NT2/D1 (cell line): ENCODE data around the gene TUSC2.
"Not testable (repeated sequence)": the region's sequence is repeated elsewhere in the genome, so short reads cannot be mapped to it uniquely, and the experiment has no call there.

Source experiments
- DNase-seq: peaks from one replicate; pipeline ENCODE4 v3.0.0-alpha.2; 2011; ENCODE audit warnings: low read depth, low spot score
- H3K27me3 ChIP-seq: 2 replicates; pipeline ENCODE4 v1.6.0; 2011; ENCODE audit warnings: mild to moderate bottlenecking; ENCODE audit not compliant: insufficient read length, insufficient read depth
- H3K36me3 ChIP-seq: 2 replicates; pipeline ENCODE4 v1.6.1; 2011; ENCODE audit warnings: mild to moderate bottlenecking, low read length, mixed read lengths; ENCODE audit not compliant: insufficient read depth, insufficient read length
- H3K4me1 ChIP-seq: 2 replicates; pipeline ENCODE4 v1.5.1; 2011; ENCODE audit not compliant: insufficient read depth, insufficient read length
- H3K4me3 ChIP-seq: 2 replicates; pipeline ENCODE4 v1.5.1; 2011; ENCODE audit warnings: low read depth; ENCODE audit not compliant: insufficient read length
- H3K9ac ChIP-seq: 2 replicates; pipeline ENCODE4 v1.6.0; 2011; ENCODE audit warnings: low read depth; ENCODE audit not compliant: insufficient read length
- H3K9me3 ChIP-seq: 2 replicates; pipeline ENCODE4 v1.5.1; 2011; ENCODE audit warnings: mild to moderate bottlenecking, low read length; ENCODE audit not compliant: insufficient read depth
- SUZ12 ChIP-seq: IDR thresholded peaks from 2 replicates; pipeline ENCODE4 v1.6.1; 2011; ENCODE audit not compliant: insufficient read length, insufficient read depth; ENCODE audit errors: extremely low read depth
- YY1 ChIP-seq: IDR thresholded peaks from 2 replicates; pipeline ENCODE4 v1.6.1; 2011; ENCODE audit not compliant: insufficient read length, insufficient read depth
- ZNF274 ChIP-seq: IDR thresholded peaks from 2 replicates; pipeline ENCODE4 v1.6.1; 2011; ENCODE audit warnings: mild to moderate bottlenecking, low read depth, low read length

The TUSC2 gene

GRCh38 chr3:50318163-50318562, 9.9 kb downstream of the TUSC2 start:
- TF ChIP-seq ZNF274 (no peak), YY1 (no peak), SUZ12 (no peak)
- Histone ChIP-seq H3K9me3 (no peaks in the 10 kb centered on the region), H3K4me3 (no peak overlapping the region), H3K27me3 (no peaks in the 10 kb centered on the region), H3K4me1 (peaks cover 46% of the 10 kb centered on the region), H3K36me3 (peaks cover 62% of the 10 kb centered on the region), H3K9ac (peak overlapping the region; percentile 57)
- no peak for DNase-seq

DNA sequence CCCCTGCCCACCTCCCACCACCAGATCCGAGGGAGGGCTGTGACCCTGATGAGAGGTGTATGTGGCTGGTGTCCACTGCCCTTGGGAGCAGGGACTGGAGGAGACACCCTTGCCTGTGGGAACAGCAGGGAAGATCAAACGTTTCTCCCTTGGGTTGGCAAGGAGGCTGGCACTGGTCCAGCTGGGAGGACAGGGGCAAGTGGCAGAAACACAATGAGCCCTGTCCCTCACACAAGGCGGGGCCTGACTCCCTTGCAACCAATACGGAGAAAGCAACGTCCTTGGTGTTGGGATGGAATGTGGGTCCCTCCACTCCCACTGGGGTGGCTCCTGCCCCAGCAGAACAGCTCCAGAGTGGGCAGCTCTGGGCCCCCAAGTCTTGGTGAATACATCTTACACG, 10.7 kb downstream of the TUSC2 start:
- peak overlapping the region; percentile 66 for H3K9ac ChIP-seq
- peaks cover 39% of the 10 kb centered on the region for H3K4me1 ChIP-seq
- DNase-seq, result no peak
- H3K4me3 ChIP-seq, result no peak overlapping the region
- H3K9me3 ChIP-seq, result no peaks in the 10 kb centered on the region
- H3K36me3 ChIP-seq, result peaks cover 62% of the 10 kb centered on the region
- TF ChIP-seq SUZ12 (no peak), YY1 (no peak), ZNF274 (no peak)
- H3K27me3 ChIP-seq, result no peaks in the 10 kb centered on the region

DNA sequence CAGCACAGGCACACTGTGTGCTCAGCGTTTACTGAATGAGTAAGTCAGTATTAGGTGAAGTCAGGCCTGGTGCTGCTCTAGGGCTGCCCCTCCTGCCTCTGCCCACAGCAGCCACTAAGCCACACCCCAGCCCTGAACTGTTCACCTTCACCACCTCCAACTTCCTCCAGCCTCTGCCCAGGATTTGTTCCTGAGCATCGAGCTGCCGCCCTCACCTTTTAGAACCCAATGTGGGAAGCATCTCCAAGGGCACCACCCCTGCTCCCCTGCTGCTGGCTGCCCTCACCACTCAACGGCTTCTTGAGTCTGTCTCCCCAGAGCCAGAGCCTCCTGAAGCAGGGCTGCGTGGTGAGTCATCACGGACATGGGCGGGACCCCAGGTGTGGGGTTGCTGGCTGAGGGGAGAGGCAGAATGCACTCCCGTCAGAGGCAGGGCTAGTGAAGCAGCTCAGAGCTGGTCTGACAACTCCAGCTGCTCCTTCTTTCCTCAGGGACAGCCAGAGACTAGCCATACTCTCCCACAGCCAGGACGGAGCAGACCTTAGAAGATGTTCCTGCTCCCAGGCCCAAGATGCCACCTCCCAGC, 11.3 kb downstream of the TUSC2 start:
- no peak for DNase-seq
- H3K4me1 ChIP-seq, result peaks cover 39% of the 10 kb centered on the region
- no peak for TF ChIP-seq SUZ12
- no peak for TF ChIP-seq ZNF274
- no peak for TF ChIP-seq YY1
- H3K9ac ChIP-seq, result peak overlapping the region; percentile 66
- peaks cover 62% of the 10 kb centered on the region for H3K36me3 ChIP-seq
- H3K4me3 ChIP-seq, result no peak overlapping the region
- H3K9me3 ChIP-seq, result no peaks in the 10 kb centered on the region
- no peaks in the 10 kb centered on the region for H3K27me3 ChIP-seq

- DNase-seq, result no peak
- no peak for TF ChIP-seq YY1
- TF ChIP-seq SUZ12, result no peak
- TF ChIP-seq ZNF274, result no peak
- Histone ChIP-seq H3K36me3 (peaks cover 52% of the 10 kb centered on the region), H3K27me3 (no peaks in the 10 kb centered on the region), H3K9ac (no peak overlapping the region), H3K9me3 (peaks cover 1% of the 10 kb centered on the region; the same call in 1 of the 2 replicates), H3K4me3 (no peak overlapping the region), H3K4me1 (peaks cover 30% of the 10 kb centered on the region)
These were observed 13.2 kb downstream of the TUSC2 start for GRCh38 chr3:50314816-50315215.

DNA sequence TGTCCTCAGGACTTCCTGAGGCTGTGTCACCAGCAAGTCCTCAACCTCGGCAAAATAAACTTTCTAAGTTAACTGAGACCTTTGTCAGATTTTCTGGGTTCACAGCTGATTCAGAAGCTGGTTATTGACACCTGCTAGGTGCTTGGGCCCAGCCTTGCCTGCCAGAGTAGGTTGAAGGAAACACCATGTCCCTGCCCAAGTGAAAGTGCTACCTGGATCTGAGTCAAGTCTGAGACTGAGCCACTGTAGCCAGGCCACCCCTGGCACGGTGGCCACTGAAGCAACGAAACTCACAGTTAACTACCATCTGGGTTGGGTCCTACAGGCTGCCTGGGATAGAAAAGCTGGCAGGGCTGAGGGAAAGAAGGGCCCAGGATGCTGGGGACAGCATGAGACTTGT, 13.7 kb downstream of the TUSC2 start:
- no peak for DNase-seq
- H3K4me3 ChIP-seq, result no peak overlapping the region
- TF ChIP-seq ZNF274, result no peak
- TF ChIP-seq YY1, result no peak
- TF ChIP-seq SUZ12, result no peak
- peaks cover 26% of the 10 kb centered on the region for H3K4me1 ChIP-seq
- H3K9me3 ChIP-seq, result peaks cover 6% of the 10 kb centered on the region; the same call in 1 of the 2 replicates
- no peak overlapping the region for H3K9ac ChIP-seq
- no peaks in the 10 kb centered on the region for H3K27me3 ChIP-seq
- peaks cover 47% of the 10 kb centered on the region for H3K36me3 ChIP-seq

- Histone ChIP-seq H3K9me3 (peaks cover 24% of the 10 kb centered on the region), H3K36me3 (peaks cover 24% of the 10 kb centered on the region)
- H3K4me3 ChIP-seq, DNase-seq, H3K27me3 ChIP-seq, H3K4me1 ChIP-seq, H3K9ac ChIP-seq: not testable (repeated sequence)
These were observed 16.0 kb downstream of the TUSC2 start for GRCh38 chr3:50312041-50312440.

DNA sequence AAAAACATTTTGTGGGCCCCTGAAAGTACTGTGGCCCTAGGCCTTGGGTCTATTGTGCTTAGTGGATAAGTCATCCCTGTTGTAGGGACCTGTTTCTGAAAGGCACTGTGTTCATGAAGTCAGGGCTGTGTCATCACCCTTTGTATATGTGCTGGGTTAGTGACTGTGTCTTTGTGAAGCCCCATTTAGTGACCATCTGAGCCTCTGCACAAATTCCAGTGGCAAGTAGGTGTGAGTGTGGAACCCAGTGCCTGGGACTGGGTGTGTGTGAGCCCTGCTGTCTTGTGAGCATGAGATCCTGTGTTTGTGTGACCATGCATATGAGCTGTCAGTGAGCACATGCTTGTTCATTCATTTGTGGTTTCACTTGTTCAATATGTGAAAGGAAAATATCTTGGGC, 23.4 kb downstream of the TUSC2 start:
- no peak overlapping the region for H3K9ac ChIP-seq
- no peaks in the 10 kb centered on the region for H3K36me3 ChIP-seq
- H3K27me3 ChIP-seq, result no peaks in the 10 kb centered on the region
- no peak for DNase-seq
- TF ChIP-seq ZNF274, result no peak
- no peak for TF ChIP-seq YY1
- no peak for TF ChIP-seq SUZ12
- no peak overlapping the region for H3K4me3 ChIP-seq
- H3K4me1 ChIP-seq, result peaks cover 20% of the 10 kb centered on the region
- peaks cover 35% of the 10 kb centered on the region for H3K9me3 ChIP-seq
